ENCODE data around the gene RANGAP1.
"Not testable (repeated sequence)": the region's sequence is repeated elsewhere in the genome, so short reads cannot be mapped to it uniquely, and the experiment has no call there.

Gene RANGAP1

DNA sequence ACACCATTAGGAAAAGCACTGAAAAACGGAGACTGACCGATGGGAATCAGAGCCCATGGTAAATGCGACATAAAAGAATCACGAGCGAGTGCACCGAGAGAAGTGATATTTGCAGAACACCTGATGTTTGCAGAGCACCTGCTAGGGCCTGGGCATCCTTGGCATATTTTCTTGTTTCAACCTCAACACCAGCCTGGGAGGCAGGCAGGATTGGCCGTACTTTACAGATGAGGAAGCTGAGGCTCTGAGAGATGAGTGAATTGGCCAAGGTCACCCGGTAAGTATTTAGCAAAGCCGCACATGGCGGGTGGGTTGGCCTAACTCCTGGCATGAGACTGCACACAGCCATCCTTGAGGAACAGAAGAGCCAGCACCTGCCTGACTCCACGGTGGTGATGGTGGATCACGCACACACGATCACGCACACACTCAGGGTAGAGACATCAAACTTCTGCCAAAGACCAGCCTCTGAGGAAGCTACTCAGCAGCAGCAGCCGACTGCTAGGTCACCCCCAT is 23.7 kb downstream of the RANGAP1 start:
- H3K27ac ChIP-seq, result no peak overlapping the region
- H3K9me3 ChIP-seq, result no peaks in the 10 kb centered on the region
- TF ChIP-seq, protein P1, sequence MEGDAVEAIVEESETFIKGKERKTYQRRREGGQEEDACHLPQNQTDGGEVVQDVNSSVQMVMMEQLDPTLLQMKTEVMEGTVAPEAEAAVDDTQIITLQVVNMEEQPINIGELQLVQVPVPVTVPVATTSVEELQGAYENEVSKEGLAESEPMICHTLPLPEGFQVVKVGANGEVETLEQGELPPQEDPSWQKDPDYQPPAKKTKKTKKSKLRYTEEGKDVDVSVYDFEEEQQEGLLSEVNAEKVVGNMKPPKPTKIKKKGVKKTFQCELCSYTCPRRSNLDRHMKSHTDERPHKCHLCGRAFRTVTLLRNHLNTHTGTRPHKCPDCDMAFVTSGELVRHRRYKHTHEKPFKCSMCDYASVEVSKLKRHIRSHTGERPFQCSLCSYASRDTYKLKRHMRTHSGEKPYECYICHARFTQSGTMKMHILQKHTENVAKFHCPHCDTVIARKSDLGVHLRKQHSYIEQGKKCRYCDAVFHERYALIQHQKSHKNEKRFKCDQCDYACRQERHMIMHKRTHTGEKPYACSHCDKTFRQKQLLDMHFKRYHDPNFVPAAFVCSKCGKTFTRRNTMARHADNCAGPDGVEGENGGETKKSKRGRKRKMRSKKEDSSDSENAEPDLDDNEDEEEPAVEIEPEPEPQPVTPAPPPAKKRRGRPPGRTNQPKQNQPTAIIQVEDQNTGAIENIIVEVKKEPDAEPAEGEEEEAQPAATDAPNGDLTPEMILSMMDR (IDR thresholded peaks at IDR 0.05), result no peak
- no peak overlapping the region for H3K4me3 ChIP-seq
- H3K27me3 ChIP-seq, result no peaks in the 10 kb centered on the region
- DNase-seq, result no peak
- intact Hi-C loops (cut with DNase I; ENCODE audit: low total_unique reads), result no loop called here
- H3K36me3 ChIP-seq, result peaks cover 65 to 94% (median 79%) of the 10 kb centered on the region in 3 donors
- no peaks in the 10 kb centered on the region for H3K4me1 ChIP-seq

DNA sequence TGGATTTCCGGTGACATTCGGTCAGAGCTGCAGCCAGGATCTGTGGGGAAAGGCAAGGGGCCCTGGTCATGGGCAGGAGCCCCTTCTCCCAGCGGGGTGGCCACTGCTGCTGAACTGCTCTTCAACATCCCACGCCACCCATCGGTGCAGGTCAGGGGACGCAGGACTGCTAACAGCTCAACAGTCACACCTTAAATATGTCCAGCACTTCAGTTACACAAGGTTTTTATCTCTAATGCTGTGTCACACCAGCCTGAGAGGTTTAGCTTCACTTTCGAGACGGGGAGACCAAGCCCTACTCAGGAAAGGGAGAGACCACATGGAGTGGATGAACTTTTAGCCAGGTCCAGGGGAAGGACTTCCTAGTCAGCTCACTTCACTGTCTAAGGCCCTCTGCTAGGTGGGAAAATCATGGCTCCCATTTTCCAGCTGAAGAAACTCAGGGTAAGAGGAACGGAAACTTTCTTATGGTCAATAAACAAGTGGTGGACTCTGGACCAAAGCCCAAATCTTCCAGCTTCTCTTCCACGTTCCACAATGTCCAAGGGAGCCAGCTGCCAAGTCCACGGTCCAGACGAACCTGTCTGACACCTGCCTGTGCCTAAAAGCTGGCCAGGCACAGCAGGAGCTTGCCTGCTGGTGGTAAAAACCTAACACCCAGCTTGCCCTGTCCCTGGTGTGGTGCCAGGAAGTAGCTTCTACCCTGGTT is 24.3 kb downstream of the RANGAP1 start:
- intact Hi-C loops (cut with DNase I; ENCODE audit: low total_unique reads), result no loop called here
- H3K36me3 ChIP-seq, result peaks cover 61 to 94% (median 80%) of the 10 kb centered on the region in 3 donors
- H3K27ac ChIP-seq, result no peak overlapping the region

DNA sequence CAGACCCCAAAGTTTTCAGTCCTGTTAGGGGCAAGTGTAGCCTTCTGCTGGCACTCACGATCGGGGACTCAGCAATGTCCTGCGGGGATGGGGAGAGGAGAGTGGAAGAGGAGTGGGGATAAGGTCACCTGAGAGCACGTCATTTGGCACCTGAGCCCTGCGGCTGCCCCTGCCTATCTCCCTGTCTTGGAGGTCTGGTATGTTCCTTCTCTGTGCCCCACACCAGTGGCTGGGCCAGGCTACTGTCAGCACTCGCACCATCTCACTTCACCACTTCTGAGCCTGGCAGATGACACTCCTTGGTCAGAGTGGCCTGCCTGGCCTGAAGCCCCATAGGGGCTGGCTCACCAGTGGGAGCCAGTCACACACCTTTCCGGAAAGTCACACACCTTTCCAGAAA is 25.1 kb downstream of the RANGAP1 start:
- H3K27ac ChIP-seq, result no peak overlapping the region

More for the DNA sequence above, 24.3 kb downstream of the RANGAP1 start:
- Histone ChIP-seq H3K9me3 (no peaks in the 10 kb centered on the region), H3K4me1 (no peaks in the 10 kb centered on the region), H3K27me3 (no peaks in the 10 kb centered on the region), H3K4me3 (no peak overlapping the region)
- TF ChIP-seq, protein P1 (IDR thresholded peaks at IDR 0.05), result no peak
- DNase-seq, result no peak

DNA sequence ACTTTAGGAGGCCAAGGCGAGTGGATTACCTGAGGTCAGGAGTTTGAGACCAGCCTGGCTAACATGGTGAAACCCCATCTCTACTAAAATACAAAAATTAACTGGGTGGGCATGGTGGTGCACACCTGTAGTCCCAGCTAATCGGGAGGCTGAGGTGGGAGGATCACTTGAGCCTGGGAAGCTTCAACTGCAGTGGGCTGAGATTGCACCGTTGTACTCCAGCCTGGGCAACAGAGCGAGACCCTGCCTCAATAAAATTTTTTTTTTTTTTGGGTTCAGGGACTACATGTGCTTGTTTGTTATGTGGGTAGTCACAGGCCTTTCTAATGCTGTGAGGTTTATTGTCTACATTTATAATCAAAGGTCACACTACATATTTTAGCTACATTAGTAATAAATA is 26.2 kb downstream of the RANGAP1 start:
- H3K36me3 ChIP-seq, result peaks cover 66 to 98% (median 90%) of the 10 kb centered on the region in 3 donors
- H3K27me3 ChIP-seq; intact Hi-C loops (cut with DNase I; ENCODE audit: low total_unique reads); H3K4me1 ChIP-seq; DNase-seq; H3K27ac ChIP-seq; H3K9me3 ChIP-seq; H3K4me3 ChIP-seq: not testable (repeated sequence)

More for the DNA sequence above, 25.1 kb downstream of the RANGAP1 start:
- TF ChIP-seq, protein P1 (IDR thresholded peaks at IDR 0.05), result no peak
- H3K27me3 ChIP-seq, result no peaks in the 10 kb centered on the region
- no peak for DNase-seq
- H3K4me3 ChIP-seq, result no peak overlapping the region
- H3K9me3 ChIP-seq, result no peaks in the 10 kb centered on the region
- H3K4me1 ChIP-seq, result no peaks in the 10 kb centered on the region
- intact Hi-C loops (cut with DNase I; ENCODE audit: low total_unique reads), result no loop called here
- peaks cover 65 to 97% (median 87%) of the 10 kb centered on the region in 3 donors for H3K36me3 ChIP-seq

DNA sequence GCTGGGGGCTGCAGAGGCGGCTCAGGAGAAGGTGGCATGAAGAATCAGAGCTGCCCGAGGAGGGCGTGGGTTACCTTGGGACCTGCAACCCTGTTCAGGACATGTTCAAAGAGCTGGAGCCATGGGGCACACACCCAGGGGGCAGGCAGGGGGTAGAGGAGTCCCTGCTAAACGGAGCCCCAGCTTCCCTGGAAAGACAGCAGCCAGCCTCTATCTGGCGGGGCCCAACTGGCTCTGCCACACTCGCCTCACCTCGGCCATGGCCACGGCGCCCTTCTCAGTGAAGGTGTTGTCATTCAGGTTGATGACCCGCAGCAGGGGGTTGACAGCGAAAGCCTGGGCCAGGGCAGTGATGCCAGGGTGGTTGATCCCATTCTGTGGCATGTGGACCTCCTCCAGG is 28.3 kb downstream of the RANGAP1 start:
- H3K4me1 ChIP-seq, result no peaks in the 10 kb centered on the region
- no peak overlapping the region for H3K4me3 ChIP-seq
- H3K27me3 ChIP-seq, result no peaks in the 10 kb centered on the region
- no peak for DNase-seq
- intact Hi-C loops (cut with DNase I; ENCODE audit: low total_unique reads), result no loop called here
- H3K36me3 ChIP-seq, result peaks cover 68 to 98% (median 90%) of the 10 kb centered on the region in 3 donors
- H3K9me3 ChIP-seq, result no peaks in the 10 kb centered on the region
- TF ChIP-seq, protein P1 (IDR thresholded peaks at IDR 0.05), result no peak
- H3K27ac ChIP-seq, result no peak overlapping the region

Data from tibial artery (tissue), 4 donors.